CD1c-positive myeloid dendritic cell (primary cell): ENCODE measurements around the gene NDRG3.
A peak's percentile ranks its signal among the peaks of the same experiment; 100 is the strongest.

Source experiments
- DNase-seq: peaks from one replicate; pipeline ENCODE4 v3.0.0-alpha.2; 2016; ENCODE audit errors: extremely low spot score

The NDRG3 gene

GRCh38 chr20:36745927-36746659 is at the start of gene NDRG3:
TSS of gene NDRG3 (minus strand) at chr20:36746090. CDS start at chr20:36721735, 24,355 bp downstream.
- peak; percentile 97 for DNase-seq

DNA sequence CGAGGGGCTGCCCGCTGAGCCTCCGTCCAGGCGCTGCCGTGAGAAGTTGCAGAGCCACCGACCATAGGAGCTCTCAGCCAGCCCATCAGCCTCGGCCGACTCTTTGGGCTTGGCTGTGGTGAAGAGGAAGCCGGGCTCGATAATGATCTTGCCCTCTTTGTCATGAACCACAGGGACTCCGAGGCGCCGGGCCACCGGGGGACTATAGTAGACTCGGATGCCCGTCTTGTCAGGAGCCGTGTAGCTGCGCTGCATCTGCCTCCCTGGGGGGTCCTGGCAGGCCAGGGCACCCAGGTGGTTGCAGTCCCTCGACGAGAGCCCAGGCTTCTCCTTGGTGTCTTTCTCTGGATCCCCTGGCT is 48.2 kb upstream of the NDRG3 start:
- no peak for DNase-seq

- no peak for DNase-seq
These were observed 47.6 kb upstream of the NDRG3 start for GRCh38 chr20:36793294-36794115.

DNA sequence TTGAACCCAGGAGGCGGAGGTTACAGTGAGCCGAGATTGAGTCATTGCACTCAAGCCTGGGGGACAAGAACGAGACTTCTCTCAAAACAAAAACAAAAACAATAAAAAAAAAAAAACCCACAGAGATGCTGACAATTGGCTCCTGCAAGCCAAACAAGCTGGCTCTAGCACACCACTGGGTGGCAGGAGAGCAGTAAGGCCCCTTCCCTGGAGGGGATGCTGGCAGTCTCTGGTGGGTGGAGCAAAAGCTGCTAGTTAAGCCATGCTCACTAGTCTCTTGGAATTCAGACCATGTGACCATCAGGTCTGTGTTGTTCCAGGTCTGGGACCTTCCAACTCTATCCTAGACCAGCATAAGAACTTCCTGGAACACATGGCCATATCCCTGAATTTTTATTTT is 46.5 kb upstream of the NDRG3 start:
- peak; percentile 8 for DNase-seq

DNA sequence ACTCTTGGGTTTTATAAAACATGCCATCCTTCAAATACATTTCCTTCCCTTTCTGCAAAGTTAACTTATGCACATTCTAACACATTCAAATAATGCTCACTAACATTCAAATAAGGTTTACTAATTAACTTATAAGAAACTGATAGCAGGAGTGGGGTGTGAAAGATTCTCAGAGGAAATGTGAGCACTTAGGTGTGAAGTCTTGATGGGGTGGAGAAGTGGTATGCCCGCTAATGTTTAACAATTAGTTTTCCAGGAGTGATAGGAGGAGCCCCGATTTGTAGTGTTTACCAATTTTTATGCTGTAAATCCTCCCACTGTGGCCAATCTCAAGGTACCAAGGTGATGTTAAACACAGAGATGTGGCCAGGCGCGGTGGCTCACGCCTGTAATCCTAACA is 46.0 kb upstream of the NDRG3 start:
- no peak for DNase-seq

DNA sequence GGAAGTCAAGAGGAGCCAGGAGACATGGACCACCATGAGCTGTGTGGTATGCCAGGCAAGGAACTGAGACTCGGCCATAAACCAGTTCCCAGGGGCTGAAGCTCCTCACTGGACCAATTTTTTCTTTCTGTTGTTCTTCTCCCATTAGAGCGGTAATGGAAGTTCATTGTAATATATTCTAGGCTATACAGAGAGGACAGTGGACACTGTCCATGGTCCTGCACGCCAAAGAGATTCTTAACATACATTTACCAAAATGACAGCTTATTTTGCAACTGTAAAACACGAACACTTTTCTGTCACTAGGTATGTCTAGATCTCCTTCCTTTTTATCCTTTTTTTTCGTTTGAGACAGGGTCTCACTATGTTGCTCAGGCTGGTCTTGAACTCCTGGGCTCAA is 40.8 kb upstream of the NDRG3 start:
- no peak for DNase-seq

DNA sequence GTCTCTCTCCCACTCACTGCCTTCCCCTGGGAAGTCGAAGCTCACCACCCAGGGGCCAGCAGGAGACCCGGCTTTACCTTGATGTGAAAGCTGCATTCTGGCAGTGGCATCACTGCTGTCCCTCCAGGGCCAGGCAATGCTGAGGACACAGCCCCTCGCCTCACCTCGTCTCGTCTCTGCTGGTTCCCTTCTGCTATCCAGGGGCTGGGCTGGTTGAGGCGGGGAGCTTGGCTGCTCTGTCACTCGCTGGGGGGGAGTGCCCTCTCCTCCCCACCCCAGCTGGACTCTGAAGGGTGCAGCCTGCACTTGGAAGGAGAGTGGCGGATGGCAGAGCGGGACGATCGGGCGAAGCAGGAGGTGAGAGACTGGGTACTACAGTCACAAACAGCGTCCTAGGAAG is 40.4 kb upstream of the NDRG3 start:
- no peak for DNase-seq

DNA sequence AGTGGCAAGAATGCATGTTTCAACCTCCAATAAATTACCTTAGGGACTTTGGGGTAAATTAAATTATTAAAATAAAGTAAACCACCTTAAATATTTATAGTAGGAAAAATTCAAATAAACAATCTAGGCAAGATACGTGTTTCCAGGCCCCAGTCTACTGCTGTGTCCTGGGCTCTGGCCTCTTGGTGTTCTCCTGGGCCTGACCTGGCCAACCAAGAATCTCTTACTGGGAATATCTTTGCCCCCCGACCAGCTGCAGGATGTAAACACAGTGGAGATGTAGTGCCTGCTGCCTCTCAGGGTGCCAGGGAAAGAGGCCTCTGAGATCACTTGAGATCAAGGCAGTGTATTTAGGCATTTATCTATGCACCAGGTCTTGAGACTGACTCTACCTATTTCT is 39.4 kb upstream of the NDRG3 start:
- no peak for DNase-seq

DNA sequence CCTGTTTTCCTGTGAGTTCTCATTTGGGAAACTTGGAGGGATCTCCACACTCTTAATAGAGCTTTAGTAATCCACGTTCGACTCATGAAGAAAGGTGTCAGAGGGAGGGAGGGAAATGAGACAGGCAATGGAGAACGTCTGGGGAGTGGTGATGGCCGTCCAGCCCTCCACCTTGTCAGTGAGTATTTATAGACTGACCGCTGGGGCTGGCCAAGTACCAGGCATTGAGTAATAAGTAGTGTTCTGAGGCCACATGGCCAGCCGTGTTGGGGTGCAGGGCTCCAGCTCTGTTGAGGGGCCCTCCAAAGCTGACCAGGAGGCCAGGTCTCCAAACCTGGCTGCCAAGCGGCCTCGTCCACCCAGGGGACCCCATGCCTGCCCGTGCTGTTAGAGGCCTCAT is 39.0 kb upstream of the NDRG3 start:
- no peak for DNase-seq

DNA sequence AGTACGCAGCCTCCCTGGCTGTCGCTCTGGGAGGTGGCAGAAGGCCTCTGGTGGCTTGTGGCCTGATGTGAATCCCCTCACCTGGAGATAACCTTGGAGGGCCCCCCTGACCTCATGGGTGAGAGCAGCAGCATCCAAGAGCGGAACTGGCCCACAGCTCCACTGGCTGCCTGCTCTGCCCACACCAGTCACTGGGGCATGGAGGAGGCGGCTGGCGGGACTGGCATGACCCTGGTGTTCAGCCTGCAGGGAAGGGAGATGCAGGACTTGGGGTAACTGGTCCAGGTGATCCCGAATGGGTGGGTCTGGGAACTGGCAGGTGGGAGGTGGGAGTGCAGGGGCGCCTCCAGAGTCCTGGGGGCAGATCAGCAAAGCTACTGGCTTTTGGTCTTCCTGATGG is 38.2 kb upstream of the NDRG3 start:
- no peak for DNase-seq

DNA sequence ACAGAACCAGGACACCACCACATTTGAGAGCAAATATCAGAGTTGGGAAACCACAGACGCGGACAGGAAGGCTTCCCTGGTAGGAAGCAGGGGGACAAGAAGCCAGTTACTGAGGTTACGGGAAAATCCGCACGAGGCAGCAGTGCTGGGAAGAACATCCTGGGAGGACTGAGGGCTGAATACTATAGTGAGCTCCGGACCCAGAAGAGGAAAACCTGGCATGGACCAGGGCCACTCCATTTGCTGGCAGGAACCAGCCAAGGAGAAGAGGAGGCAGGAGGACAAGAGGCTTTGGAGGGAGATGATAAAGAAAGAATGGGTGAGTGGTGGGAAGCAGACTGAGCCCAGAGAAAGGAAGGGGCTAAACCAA is 33.8 kb upstream of the NDRG3 start:
- no peak for DNase-seq

DNA sequence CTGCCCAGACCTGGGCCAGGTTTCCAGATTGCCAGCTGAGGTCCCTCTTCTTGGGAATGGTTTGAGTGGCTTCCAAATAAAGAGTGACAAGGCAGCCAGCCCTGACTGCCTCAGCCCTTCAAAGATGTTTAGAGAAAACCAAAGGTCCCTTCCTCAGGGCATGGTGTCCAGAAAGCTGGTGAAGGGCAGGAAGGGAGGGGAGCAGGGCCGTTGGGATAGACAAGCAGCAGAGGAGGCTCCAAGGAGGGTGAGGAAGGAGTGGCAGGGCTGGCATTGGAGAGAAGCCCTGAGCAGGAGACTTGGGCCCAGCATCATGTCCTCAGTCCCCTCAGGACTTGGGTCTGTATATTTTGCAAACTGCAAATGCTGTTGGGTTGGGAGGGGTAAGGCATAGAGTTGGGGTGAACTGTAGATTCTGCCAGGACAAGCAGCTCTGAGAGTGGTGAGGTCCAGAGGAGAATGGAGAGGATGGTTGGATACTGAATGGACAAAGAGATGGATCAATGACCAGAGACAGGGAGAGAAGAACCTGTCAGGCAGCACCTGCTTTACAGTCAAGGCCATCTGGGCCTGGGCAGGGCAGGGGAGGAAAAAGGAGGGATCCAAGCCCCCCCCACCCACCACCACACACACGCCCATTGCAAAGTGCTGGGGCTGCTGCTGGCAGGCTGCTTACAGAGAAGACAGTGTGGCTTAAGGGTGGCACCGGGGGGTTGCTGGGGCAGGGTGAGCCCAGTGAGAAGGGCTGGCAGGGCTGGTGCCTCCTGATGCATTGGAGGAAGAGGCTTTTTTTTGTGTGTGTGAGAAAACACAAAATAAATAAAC is 33.2 kb upstream of the NDRG3 start:
- no peak for DNase-seq

DNA sequence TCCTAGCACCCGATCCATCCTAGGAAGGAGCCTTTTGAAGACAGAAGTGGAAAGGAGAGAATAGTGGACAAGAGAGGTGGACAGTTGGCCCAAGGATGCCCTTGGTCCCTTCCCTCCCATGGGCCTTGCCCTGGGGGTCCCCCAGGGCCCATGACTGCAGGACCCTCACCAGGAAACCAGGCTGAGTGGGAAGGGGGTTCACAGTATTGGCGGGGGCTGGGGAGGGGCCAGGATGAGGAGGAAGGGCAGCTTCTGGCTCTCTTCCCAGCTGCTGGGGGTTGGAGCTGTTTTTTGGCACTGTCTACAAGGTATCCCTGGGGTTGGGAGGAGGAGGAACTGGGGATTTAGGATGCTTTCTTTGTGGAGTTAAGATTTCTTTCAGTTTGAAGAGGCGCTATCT is 31.7 kb upstream of the NDRG3 start:
- no peak for DNase-seq

DNA sequence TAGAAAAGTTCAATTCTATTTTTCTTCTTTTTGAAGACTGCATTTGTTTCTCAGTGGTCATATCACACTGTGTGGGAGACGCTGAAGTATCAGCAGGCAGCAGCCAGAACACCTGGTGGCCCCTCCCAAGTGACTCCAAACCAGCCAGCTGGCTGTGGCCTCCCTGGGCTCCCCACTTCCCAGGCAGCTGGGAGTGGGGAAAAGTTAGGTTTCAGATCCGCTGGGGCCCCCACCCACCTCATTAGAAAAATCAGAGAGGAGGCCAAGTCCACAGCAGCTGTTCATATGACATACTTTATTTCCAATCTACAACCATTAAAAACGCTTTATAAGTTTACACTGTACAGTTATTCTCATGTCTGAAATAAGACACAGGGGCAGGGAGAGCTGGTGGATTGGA is 31.3 kb upstream of the NDRG3 start:
- DNase-seq: no peak

DNA sequence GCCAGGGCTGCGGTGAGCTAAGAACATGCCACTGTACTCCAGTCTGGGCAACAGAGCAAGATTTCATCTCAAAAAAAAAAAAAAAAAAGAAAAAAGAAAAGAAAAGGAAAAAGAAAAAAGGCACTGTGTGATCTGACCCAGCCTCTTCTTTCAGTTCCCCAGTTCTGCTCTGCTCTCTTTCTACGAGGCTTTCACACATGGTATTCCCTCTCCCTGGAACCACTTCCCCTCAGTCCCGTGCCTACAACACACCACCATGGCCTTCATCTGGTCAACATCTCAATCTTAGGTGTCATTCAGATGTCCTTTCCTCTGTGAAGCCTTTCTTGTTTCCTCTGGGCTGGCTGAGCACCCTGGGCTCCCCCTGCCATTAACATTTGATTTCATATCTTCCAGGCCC is 29.9 kb upstream of the NDRG3 start:
- peak; percentile 80 for DNase-seq

- peak; percentile 30 for DNase-seq
These were observed 29.3 kb upstream of the NDRG3 start for GRCh38 chr20:36775196-36775595.

DNA sequence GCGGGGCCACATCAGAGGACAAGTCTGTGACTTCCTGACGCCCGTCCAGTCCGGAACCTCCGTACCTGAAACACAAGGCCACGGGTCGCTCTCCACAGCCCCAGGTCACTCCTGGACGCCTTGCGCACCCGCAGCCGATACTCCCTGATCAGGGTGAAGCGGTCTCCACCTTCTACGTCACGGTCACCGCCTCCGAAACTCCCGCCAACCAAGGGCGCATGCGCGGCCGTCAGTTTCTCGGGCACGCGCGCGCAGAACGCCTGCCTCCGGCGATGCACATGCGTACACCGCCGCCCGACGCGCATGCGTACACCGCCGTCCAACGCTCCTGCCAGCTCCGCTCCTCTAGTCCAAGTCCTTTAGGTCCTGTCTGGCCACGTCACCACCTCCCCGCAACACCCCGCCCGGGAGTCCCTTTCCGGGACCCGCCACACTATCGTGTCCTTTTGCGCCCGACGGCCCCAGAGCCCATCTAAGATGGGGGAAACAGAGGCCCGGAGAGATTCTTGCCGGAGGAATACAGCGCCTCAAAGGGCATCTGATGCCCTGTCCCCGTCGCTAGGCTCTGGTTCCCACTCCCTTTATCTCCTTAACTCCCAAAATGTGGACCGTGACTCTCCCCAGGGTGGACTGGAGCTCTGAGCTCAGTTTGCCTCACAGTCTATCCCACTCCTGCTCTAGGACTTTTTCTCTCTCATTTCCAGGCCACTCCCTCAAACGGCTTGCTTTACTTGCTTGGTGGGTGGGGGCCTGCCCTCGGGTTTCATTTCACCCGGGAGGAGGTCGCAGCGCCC is 27.9 kb upstream of the NDRG3 start, which contains the start of gene DSN1:
Gene DSN1, minus strand, starts transcription at position 167 of the 794 bp plus-strand sequence. CDS start 2,305 bp downstream, outside the sequence.
- DNase-seq: peak; percentile 100

- no peak for DNase-seq
These were observed 27.3 kb upstream of the NDRG3 start for GRCh38 chr20:36773107-36773596.

GRCh38 chr20:36770680-36771079 is 24.8 kb upstream of the NDRG3 start:
- DNase-seq: no peak

DNA sequence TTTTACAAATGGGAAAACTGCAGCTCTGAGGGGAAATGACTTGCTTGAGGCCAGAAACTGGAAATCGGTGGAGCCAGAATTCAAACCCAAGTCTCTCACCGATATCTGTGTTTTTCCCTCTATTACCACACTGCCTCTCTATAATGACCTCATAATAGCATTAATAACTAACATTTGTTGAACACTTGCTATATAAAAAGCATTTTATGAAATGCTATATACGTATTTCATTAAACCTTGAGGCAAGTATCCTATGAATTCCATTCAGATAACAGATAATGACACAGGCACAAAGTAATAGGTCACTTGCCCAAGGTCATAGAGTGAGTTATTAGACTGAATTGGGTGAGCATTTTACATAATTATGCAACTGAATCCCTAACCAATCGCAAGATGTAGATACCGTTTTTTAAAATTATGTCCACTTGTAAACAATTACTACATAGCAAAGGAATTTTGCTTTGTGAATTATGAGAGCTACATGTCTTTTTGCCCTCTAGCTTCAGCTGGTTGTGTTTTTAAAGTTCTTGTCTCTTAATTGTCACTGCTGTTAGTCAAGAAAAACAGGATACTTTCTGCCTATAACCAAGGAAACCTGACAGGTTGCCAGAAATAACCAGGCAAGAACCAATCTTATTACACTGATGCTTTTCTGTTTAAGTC is 23.0 kb upstream of the NDRG3 start:
- DNase-seq: no peak

DNA sequence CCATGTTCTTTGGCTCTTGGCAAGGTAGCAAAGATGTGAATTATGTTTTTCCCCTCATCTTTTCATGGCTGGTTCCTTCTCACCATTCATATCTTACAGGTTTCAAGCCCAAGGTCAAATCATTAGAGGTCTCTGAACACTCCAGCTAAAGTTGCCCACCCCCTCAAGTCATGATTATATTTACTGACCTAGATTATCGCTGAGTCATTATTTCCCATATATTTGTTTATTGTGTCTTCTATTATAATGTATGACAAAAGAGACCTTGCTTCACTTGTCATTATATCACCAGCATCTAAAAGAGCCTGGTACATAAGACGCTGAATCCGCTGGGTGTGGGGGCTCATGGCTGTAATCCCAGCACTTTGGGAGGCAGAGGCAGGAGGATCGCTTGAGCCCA is 15.2 kb upstream of the NDRG3 start:
- no peak for DNase-seq
